ENCODE results near the gene AUTS2.

- no peak for TF ChIP-seq EZH2 (IDR thresholded peaks at IDR 0.05; ENCODE audit: borderline replicate concordance, low read length)
- no peak for TF ChIP-seq CTCF (IDR thresholded peaks at IDR 0.05; ENCODE audit: low read length)
These were observed 1002.7 kb downstream of the AUTS2 start for GRCh38 chr7:70600993-70601392.

Measured in OCI-LY1 (cell line).